HCT116 (cell line): ENCODE data around the gene TBCD. TPM values are rescaled to one million over a fixed set of nuclear protein-coding genes. Genes with fewer than 3 reads are reported as not detected.

Experiments used
- ATAC-seq: fragments of 200-7000 bp; cut with Tn5 transposase; 2 replicates; pipeline ENCODE4 v1.9.1; 2020; ENCODE audit warnings: mild to moderate bottlenecking, moderate library complexity
- BruUV-seq: library from RNA; stranded (reverse); fragments of 400-500 nt; replicated peaks from 2 replicates; lab custom pipeline; 2021; lab: Mats Ljungman, UMichigan
- CTCF ChIA-PET: fragments of 300-600 bp; sonication (Branson Sonifier 250); formaldehyde crosslinking; loops from one replicate; lab custom pipeline; 2021; ENCODE audit warnings: antibody characterized with exemption; lab: Charles Lee
- POLR2A ChIA-PET: fragments of 300-600, 350-600 bp; sonication (Branson Sonifier 250); formaldehyde crosslinking; loops from one replicate; lab custom pipeline; 2021; ENCODE audit warnings: antibody characterized with exemption; lab: Charles Lee
- RAD21 ChIA-PET, 2 experiments: fragments of 300-600 bp; sonication (Branson Sonifier 250); formaldehyde crosslinking; loops; one replicate each; lab custom pipeline; 2023; ENCODE audit warnings: low total read pairs in 2 of 2; ENCODE audit not compliant: uncharacterized antibody in 2 of 2, unreplicated experiment in 2 of 2, low non-redundant PET in 1 of 2; lab: Charles Lee
- DNase-seq: peaks from one replicate; pipeline ENCODE4 v3.0.0-alpha.2; 2010; ENCODE audit warnings: low read depth, low spot score
- H2AFZ ChIP-seq: fragments of 200-600 bp; shearing (Covaris generic), sonication (generic); 2 replicates; pipeline ENCODE4 v1.6.1; 2017; ENCODE audit warnings: low read depth, mixed run types, mixed read lengths, antibody characterized with exemption, low read length; ENCODE audit not compliant: poor library complexity, severe bottlenecking
- H3K27ac ChIP-seq: 2 replicates; pipeline ENCODE4 v1.5.1; 2012; ENCODE audit warnings: low read depth, low read length
- H3K27me3 ChIP-seq: fragments of 200-600 bp; sonication (generic); 2 replicates; pipeline ENCODE4 v1.6.1; 2016; ENCODE audit warnings: mixed run types, low read length, mixed read lengths; ENCODE audit not compliant: insufficient read depth
- H3K36me3 ChIP-seq, 2 experiments: fragments of 200-500 bp in 1 of 2; fragments of 200-600 bp in 1 of 2; sonication (Bioruptor generic) in 1 of 2; sonication (generic) in 1 of 2; 2 replicates each; pipeline versions ENCODE4 v1.5.1 to v1.6.1; 2014 to 2016; ENCODE audit warnings: low read length in 2 of 2, inconsistent platforms in 1 of 2, mixed read lengths in 1 of 2, mixed run types in 1 of 2; ENCODE audit not compliant: insufficient read depth in 2 of 2, control insufficient read depth in 1 of 2
- H3K4me1 ChIP-seq, 2 experiments: fragments of 200-600 bp in 1 of 2; sonication (generic) in 1 of 2; 2 replicates each; pipeline versions ENCODE4 v1.5.1 to v1.6.1; 2012 to 2017; ENCODE audit warnings: low read length in 2 of 2, inconsistent platforms in 1 of 2, mild to moderate bottlenecking in 1 of 2, mixed read lengths in 1 of 2, mixed run types in 1 of 2, moderate library complexity in 1 of 2; ENCODE audit not compliant: insufficient read depth in 2 of 2, control insufficient read depth in 1 of 2
- H3K4me2 ChIP-seq: fragments of 200-600 bp; sonication (generic); 2 replicates; pipeline ENCODE4 v1.6.1; 2017; ENCODE audit warnings: mixed run types, low read length, mixed read lengths
- H3K4me3 ChIP-seq, 2 experiments: fragments of 200-600 bp in 1 of 2; sonication (generic) in 1 of 2; replicated peaks in 1 of 2; 2 replicates each; pipeline ENCODE4 v1.5.1; 2011 to 2016; ENCODE audit warnings: low read length in 2 of 2, control low read depth in 1 of 2, low read depth in 1 of 2, mild to moderate bottlenecking in 1 of 2, mixed read lengths in 1 of 2, mixed run types in 1 of 2
- H3K79me2 ChIP-seq: fragments of 200-600 bp; sonication (generic); 2 replicates; pipeline ENCODE4 v1.6.1; 2017; ENCODE audit warnings: mild to moderate bottlenecking, mixed run types, low read length, moderate library complexity, mixed read lengths; ENCODE audit not compliant: insufficient read depth
- H3K9ac ChIP-seq: fragments of 200-600 bp; sonication (generic); 2 replicates; pipeline ENCODE4 v1.6.1; 2016; ENCODE audit warnings: low read length, mixed read lengths
- H3K9me2 ChIP-seq: fragments of 200-600 bp; sonication (generic), shearing (Covaris generic); 2 replicates; pipeline ENCODE4 v1.6.1; 2017; ENCODE audit warnings: mixed run types, mild to moderate bottlenecking, moderate library complexity; ENCODE audit not compliant: insufficient read depth
- H3K9me3 ChIP-seq, 2 experiments: fragments of 200-500 bp in 1 of 2; fragments of 200-600 bp in 1 of 2; sonication (Bioruptor generic) in 1 of 2; sonication (generic) in 1 of 2; 2 replicates each; pipeline ENCODE4 v1.6.1; 2014 to 2017; ENCODE audit warnings: low read length in 2 of 2, mixed read lengths in 2 of 2, inconsistent platforms in 1 of 2, low read depth in 1 of 2, mild to moderate bottlenecking in 1 of 2, mixed run types in 1 of 2, moderate library complexity in 1 of 2; ENCODE audit not compliant: control insufficient read depth in 1 of 2, insufficient read depth in 1 of 2
- H4K20me1 ChIP-seq: fragments of 200-600 bp; sonication (generic), shearing (Covaris generic); 2 replicates; pipeline ENCODE4 v1.6.1; 2017; ENCODE audit warnings: mixed run types, mild to moderate bottlenecking, moderate library complexity; ENCODE audit not compliant: insufficient read depth
- ATF3 ChIP-seq: IDR thresholded peaks from 2 replicates; pipeline ENCODE4 v1.6.1; 2012
- CBX3 ChIP-seq: IDR thresholded peaks from 2 replicates; pipeline ENCODE4 v1.6.1; 2012; ENCODE audit warnings: low read depth
- CEBPB ChIP-seq: IDR thresholded peaks from 2 replicates; pipeline ENCODE4 v1.6.1; 2012; ENCODE audit warnings: low read depth
- EGR1 ChIP-seq: IDR thresholded peaks from 2 replicates; pipeline ENCODE4 v1.6.1; 2012; ENCODE audit warnings: low read depth
- ELF1 ChIP-seq: IDR thresholded peaks from 2 replicates; pipeline ENCODE4 v1.6.1; 2012; ENCODE audit warnings: low read depth, borderline replicate concordance
- EZH2phosphoT487 ChIP-seq: fragments of 200-600 bp; IDR thresholded peaks from 2 replicates; pipeline ENCODE4 v1.6.1; 2018; ENCODE audit warnings: antibody characterized with exemption, borderline replicate concordance
- JUND ChIP-seq: IDR thresholded peaks from 2 replicates; pipeline ENCODE4 v1.6.1; 2012
- POLR2A ChIP-seq: IDR thresholded peaks from 2 replicates; pipeline ENCODE4 v1.7.0; 2011; ENCODE audit warnings: borderline replicate concordance; ENCODE audit not compliant: insufficient read depth, insufficient read length; ENCODE audit errors: extremely low read depth
- POLR2AphosphoS5 ChIP-seq: IDR thresholded peaks from 2 replicates; pipeline ENCODE4 v1.6.1; 2011; ENCODE audit warnings: mild to moderate bottlenecking, low read depth, low read length, moderate library complexity
- RAD21 ChIP-seq: IDR thresholded peaks from 2 replicates; pipeline ENCODE4 v1.6.1; 2012; ENCODE audit warnings: low read depth, mild to moderate bottlenecking
- REST ChIP-seq: IDR thresholded peaks from 2 replicates; pipeline ENCODE4 v1.6.1; 2012; ENCODE audit warnings: low read depth
- SIN3A ChIP-seq: IDR thresholded peaks from 2 replicates; pipeline ENCODE4 v1.6.1; 2012; ENCODE audit warnings: low read depth
- SRF ChIP-seq: IDR thresholded peaks from 2 replicates; pipeline ENCODE4 v1.6.1; 2012; ENCODE audit warnings: low read depth
- ZFX ChIP-seq: fragments of 450-650 bp; IDR thresholded peaks from 2 replicates; pipeline ENCODE4 v1.6.1; 2017
- ZNF274 ChIP-seq: fragments of 200-500 bp; sonication (Bioruptor generic); IDR thresholded peaks from 2 replicates; pipeline ENCODE4 v1.6.1; 2014; ENCODE audit warnings: mild to moderate bottlenecking, low read depth, low read length, inconsistent platforms
- intact Hi-C: fragments of 100-400 bp; cut with micrococcal nuclease; formaldehyde crosslinking; loops from 2 replicates; pipeline ENCODE4 v1.10.0; 2022
- total RNA-seq: library from RNA; stranded (reverse); gene quantifications from one replicate; pipeline ENCODE4 v1.2.1, GENCODE V29; 2021; ENCODE audit not compliant: unreplicated experiment
- TF ChIP-seq, protein P1 (sequence below), 3 experiments: fragments of 200-600 bp in 1 of 3; sonication (generic) in 1 of 3; IDR thresholded peaks in 2 of 3; conservative IDR thresholded peaks in 1 of 3; 2 replicates each; pipeline ENCODE4 v1.5.1; 2012 to 2017; ENCODE audit warnings: low read depth in 2 of 3, low read length in 2 of 3, antibody characterized with exemption in 1 of 3, borderline replicate concordance in 1 of 3, control low read depth in 1 of 3, mild to moderate bottlenecking in 1 of 3, mixed read lengths in 1 of 3, mixed run types in 1 of 3, moderate library complexity in 1 of 3; ENCODE audit not compliant: insufficient read depth in 1 of 3
- TF ChIP-seq, protein P2 (sequence below): IDR thresholded peaks from 2 replicates; pipeline ENCODE4 v1.6.1; 2011; ENCODE audit warnings: mild to moderate bottlenecking, low read length, moderate library complexity; ENCODE audit not compliant: insufficient replicate concordance; ENCODE audit errors: extremely low read depth

The TBCD gene
- total RNA-seq, 1 experiment from 2014 or later: 152 TPM

- H3K4me2 ChIP-seq: no peak overlapping the region
- ChIA-PET RAD21 (no interaction called here), CTCF (no interaction called here), POLR2A (no interaction called here)
- no peaks in the 10 kb centered on the region for H3K27me3 ChIP-seq
- H4K20me1 ChIP-seq: no peaks in the 10 kb centered on the region
- DNase-seq (no peak), ATAC-seq (no peak)
- H3K4me1 ChIP-seq: no peaks in the 10 kb centered on the region
- no peak overlapping the region for H3K9ac ChIP-seq
- intact Hi-C loops: no loop called here
- H3K79me2 ChIP-seq: no peaks in the 10 kb centered on the region
- no peak overlapping the region for H3K4me3 ChIP-seq
- H3K27ac ChIP-seq: no peak overlapping the region
- H3K36me3 ChIP-seq: peaks cover 0 to 16% of the 10 kb centered on the region in 2 experiments; a peak in 2 of 4 replicates
- no peak overlapping the region for H2AFZ ChIP-seq
- BruUV-seq: no TSS peak
- TF ChIP-seq SIN3A: no peak
- no peak for TF ChIP-seq SRF
- TF ChIP-seq REST: no peak
- TF ChIP-seq, protein P1, sequence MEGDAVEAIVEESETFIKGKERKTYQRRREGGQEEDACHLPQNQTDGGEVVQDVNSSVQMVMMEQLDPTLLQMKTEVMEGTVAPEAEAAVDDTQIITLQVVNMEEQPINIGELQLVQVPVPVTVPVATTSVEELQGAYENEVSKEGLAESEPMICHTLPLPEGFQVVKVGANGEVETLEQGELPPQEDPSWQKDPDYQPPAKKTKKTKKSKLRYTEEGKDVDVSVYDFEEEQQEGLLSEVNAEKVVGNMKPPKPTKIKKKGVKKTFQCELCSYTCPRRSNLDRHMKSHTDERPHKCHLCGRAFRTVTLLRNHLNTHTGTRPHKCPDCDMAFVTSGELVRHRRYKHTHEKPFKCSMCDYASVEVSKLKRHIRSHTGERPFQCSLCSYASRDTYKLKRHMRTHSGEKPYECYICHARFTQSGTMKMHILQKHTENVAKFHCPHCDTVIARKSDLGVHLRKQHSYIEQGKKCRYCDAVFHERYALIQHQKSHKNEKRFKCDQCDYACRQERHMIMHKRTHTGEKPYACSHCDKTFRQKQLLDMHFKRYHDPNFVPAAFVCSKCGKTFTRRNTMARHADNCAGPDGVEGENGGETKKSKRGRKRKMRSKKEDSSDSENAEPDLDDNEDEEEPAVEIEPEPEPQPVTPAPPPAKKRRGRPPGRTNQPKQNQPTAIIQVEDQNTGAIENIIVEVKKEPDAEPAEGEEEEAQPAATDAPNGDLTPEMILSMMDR (IDR thresholded peaks at IDR 0.05 in 2 of 3, conservative IDR thresholded peaks at IDR 0.05 in 1 of 3; ENCODE audit: borderline replicate concordance in 1 of 3, insufficient read depth in 1 of 3, low read depth in 2 of 3, low read length in 2 of 3): no peak
- TF ChIP-seq EGR1: no peak
- TF ChIP-seq EZH2phosphoT487: no peak
- TF ChIP-seq, protein P2, sequence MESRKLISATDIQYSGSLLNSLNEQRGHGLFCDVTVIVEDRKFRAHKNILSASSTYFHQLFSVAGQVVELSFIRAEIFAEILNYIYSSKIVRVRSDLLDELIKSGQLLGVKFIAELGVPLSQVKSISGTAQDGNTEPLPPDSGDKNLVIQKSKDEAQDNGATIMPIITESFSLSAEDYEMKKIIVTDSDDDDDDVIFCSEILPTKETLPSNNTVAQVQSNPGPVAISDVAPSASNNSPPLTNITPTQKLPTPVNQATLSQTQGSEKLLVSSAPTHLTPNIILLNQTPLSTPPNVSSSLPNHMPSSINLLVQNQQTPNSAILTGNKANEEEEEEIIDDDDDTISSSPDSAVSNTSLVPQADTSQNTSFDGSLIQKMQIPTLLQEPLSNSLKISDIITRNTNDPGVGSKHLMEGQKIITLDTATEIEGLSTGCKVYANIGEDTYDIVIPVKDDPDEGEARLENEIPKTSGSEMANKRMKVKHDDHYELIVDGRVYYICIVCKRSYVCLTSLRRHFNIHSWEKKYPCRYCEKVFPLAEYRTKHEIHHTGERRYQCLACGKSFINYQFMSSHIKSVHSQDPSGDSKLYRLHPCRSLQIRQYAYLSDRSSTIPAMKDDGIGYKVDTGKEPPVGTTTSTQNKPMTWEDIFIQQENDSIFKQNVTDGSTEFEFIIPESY: no peak
- no peak for TF ChIP-seq ZNF274
- TF ChIP-seq JUND: no peak
- no peak for TF ChIP-seq ZFX
- no peak for TF ChIP-seq RAD21
- no peak for TF ChIP-seq ELF1
- TF ChIP-seq POLR2A: no peak
- no peak for TF ChIP-seq CBX3
- TF ChIP-seq CEBPB: no peak
- no peak for TF ChIP-seq ATF3
- no peak for TF ChIP-seq POLR2AphosphoS5
- H3K9me3 ChIP-seq: peaks cover 16 to 20% of the 10 kb centered on the region in 2 experiments; a peak in 3 of 4 replicates
- H3K9me2 ChIP-seq: no peaks in the 10 kb centered on the region
Measured at GRCh38 chr17:82949361-82949760, 197.5 kb downstream of the TBCD start.
